Retinal pigment epithelial cell (primary cell): ENCODE measurements around the gene SLC49A3.

Source experiments
- DNase-seq: peaks from one replicate; pipeline ENCODE4 v3.0.0-alpha.2; 2010; ENCODE audit warnings: low read depth
- H3K4me3 ChIP-seq: 2 replicates; pipeline ENCODE4 v1.5.1; 2011; ENCODE audit warnings: mild to moderate bottlenecking, low read length, control low read depth, moderate library complexity
- CTCF ChIP-seq: conservative IDR thresholded peaks from 2 replicates; pipeline ENCODE4 v1.5.1; 2011; ENCODE audit warnings: low read depth, low read length, control low read depth, inconsistent platforms

Gene SLC49A3

GRCh38 chr4:705278-706082 lies 16.5 kb upstream of the SLC49A3 start, which contains the start of gene PCGF3:
Gene PCGF3, plus strand, starts transcription at chr4:705832. Its CDS starts 27,849 bp downstream, at chr4:733681.
- no peak for TF ChIP-seq CTCF
- H3K4me3 ChIP-seq, result peak within 1 kb of the TSS; percentile 82
- DNase-seq, result peak; percentile 66

GRCh38 chr4:704971-705277 lies 16.0 kb upstream of the SLC49A3 start:
- peak overlapping the region; percentile 50 for H3K4me3 ChIP-seq
- DNase-seq, result no peak
- no peak for TF ChIP-seq CTCF

GRCh38 chr4:704198-704891 lies 15.4 kb upstream of the SLC49A3 start:
- no peak for DNase-seq
- no peak overlapping the region for H3K4me3 ChIP-seq
- TF ChIP-seq CTCF, result no peak

- H3K4me3 ChIP-seq, result no peak overlapping the region
- DNase-seq, result no peak
- TF ChIP-seq CTCF, result no peak
These were observed 14.6 kb upstream of the SLC49A3 start for GRCh38 chr4:703336-704197.

- H3K4me3 ChIP-seq, result no peak overlapping the region
- no peak for TF ChIP-seq CTCF
- no peak for DNase-seq
These were observed 13.7 kb upstream of the SLC49A3 start for GRCh38 chr4:702618-703048.

GRCh38 chr4:700587-701264 lies 11.8 kb upstream of the SLC49A3 start:
- TF ChIP-seq CTCF, result no peak

More at GRCh38 chr4:700587-701264, 11.8 kb upstream of the SLC49A3 start:
- no peak for DNase-seq
- H3K4me3 ChIP-seq, result no peak overlapping the region
